NK-92 treated with Interleukin-12 subunit alpha and Interleukin-12 subunit beta, amount 100 ng/mL, for 24 hours (cell line): ENCODE data around the gene RAD51B.

ENCODE experiments used
- DNase-seq: peaks from one replicate; lab custom pipeline; 2025; lab: John Stamatoyannopoulos, UW

Gene RAD51B

DNA sequence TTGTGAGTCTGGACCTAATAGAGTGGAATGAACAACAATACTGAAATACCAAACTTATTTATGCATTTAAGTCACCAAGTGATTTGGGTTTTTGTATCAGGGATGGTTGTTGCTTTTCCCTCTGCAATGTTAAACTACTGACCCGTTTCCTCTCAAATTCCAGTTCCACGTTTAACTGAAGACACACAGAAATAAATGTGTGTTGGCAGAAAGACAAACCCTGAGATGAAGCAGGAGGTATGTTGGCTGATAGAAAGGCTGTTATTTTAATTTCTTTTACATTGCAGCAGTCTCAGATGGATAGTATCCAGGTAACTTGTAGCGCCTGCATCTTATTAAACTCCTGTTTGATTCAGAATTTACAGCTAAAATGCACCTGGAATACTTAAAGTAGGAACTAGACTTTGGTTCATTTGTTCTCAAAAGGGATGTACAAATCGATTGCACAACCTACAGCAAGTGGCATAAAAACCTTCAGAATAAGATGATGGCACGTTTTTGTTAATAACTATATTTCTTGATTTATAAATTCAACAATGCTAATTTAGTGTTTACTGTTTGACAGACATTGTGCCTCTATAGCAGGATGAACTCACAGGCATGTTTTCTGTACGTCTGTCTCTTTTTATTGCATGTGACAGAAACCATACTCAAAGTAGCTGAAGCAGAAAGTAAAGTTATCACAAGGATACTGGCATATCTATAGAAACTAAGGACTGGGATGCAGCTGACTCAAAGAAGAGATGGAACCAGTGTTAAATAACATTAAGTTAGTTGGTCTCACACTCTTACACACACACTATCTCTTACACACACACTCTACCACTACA lies 567.6 kb downstream of the RAD51B start:
- DNase-seq: no peak

DNA sequence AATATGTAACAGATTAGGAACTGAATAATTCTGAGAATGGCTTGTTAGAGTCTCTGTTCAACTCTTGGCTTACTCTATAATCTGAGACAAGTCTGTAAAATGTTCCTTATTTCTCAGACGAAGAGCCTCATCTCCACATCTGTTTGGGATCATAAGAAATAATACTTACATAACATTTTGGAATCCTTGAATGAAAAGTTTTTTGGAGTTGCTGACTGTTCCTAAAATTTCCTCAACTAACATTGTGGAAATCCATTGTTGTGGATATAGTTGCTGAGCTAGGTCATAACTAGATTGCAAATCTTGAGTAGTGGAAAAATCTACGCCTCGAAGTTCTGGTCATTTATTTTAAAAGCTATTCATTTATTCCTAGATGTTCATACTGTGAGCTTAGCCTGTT lies 570.4 kb downstream of the RAD51B start:
- DNase-seq: no peak

DNA sequence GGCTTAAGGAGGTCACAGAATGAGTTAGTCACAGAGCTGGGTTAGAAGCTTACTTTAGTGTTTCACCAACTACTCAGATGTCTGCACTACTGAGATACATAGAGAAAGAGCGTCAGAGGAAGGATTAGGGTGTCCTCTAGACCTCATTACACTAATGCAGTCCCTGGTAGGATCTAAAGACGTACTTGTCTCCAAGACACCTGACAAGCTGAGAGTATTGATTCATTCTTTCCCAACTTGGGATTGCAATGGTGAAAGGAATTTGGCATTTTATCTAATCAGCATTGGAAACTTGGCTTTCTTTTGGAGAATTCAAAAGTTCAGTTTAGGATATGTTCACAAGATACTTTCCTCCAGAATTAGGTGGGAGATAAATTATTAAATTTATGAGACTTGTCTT lies 571.2 kb downstream of the RAD51B start:
- no peak for DNase-seq

DNA sequence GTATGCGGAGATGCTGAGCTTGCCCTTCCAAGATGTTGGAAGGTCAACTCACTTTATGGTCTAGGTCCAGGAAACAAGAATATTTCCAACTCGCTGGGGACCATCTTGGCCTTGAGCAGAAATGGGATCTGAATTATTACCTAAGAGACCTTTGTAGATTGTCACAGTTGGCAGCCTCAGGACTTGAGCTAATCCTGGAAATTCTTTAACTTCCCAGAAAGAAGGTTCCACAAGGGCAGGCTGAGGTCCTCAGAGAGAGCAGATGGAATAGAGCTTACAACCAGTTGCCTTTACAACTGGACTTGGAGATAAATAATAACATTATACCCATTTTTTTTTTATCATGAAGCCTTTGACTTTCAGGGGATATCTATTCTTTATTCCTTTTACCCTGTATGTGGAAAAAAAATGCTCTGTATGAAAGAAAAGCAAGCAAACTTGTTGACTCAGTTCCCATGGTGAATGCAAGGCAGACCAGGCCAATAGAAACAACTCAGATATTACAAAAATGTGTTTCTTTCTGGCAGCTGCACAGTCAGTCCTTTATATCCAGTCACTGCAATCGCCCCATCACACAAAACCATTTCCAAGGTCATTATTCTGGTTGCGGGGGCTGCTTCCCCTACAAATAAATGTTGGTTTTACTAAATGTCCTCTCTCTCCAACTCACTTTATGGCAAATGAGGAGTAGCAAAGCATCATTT lies 571.9 kb downstream of the RAD51B start:
- DNase-seq: no peak

DNA sequence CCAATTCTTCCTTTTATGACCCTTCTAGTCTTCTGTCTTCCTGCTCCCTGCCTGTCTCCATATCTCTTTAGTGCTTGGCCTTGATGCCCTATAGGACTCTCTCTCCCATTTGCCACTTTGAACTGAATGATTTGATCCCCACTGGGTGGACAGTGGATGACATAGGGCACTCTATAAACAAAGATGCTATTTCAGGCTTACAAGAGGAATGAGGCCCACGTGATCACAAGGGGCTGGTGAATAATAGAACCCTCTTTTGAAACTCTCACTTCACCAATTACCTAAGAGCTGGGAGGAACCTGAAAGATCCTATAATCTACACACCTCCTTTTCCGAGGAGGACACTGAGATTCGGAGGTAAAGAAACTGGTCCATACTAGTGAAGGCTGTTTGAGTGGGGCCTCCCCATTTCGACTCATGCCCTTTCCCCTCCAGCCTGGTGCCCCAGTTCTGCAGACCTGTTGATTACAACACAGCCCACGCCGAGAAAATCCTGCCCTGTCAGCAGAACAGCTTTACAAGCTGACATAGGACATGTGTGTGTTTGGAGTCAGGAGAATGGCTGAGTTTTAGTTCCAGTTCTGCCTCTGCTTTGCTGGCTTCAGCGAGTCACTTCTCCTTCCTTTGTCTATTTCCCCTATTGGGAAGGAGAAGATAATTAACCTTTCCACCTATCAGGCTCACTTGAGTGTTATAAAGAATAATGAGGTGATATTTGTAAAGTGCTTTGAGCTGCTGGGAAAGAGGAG lies 573.0 kb downstream of the RAD51B start:
- no peak for DNase-seq

DNA sequence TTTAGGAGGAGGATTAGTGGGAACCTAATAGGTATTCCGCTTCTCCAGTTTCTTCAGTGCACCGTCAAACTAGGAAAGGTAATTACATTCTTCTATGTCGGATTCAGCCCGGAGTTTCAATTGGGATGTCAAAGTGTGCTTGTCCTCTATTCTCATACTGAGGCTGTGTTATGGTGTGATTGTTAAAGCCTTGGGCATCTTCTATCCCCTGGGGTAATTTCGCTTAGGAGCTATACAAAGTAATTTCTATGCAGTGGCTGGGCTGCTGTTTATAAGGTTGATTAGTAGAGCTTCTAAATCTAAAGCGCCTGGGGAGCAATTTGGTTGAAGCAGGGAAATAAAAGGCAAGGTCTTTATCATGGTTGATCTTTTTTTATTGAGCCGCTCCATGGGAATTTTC lies 573.7 kb downstream of the RAD51B start:
- DNase-seq: no peak

DNA sequence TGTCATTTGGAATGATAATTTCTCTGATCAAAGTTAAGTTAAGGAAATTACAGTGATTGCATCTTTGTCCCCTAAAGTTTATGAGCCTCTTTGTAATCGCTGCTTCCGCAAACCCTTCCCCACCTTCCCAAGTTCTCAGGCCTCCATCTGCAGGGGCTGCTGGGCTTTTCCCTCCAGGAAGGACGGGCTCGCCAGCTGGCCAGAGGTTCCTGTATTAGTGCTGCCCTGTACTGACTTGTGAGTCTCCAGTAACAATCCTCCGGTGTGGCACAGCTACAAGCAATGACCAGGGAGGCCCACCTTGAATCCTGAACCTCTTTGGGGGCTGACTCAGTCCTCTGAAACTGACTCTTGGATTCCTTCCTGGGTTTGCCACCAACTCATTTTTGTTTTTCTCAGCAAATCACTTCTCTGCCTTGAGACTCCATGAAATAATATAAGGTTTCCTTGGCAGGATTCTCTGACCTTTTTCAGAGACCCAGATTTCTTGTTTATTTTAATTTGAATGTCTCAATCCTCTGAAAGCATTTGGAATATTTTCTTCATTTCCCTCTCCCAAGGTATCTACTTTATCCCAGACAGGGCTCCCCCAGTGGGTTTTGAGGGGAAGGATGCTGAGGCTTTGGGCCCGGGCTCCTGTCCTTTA lies 574.7 kb downstream of the RAD51B start:
- no peak for DNase-seq

DNA sequence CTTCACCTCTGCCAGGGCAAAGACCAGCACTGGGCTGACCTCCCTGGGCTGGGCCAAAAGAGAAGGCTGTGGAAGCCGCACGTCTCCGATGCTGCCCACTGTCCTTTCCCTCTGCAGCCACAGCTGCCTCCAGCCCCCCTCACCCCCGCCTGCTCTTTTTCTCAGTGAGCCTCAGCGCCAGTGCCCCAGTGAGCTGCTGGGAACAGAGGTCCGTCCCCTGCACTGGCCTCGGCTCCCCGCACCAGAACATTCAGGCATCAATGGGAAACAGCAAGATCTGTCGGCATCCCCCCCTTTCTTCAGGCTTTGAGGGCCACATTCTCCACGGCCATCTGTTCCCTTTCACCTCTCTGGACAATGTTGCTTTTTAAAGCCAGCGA lies 575.2 kb downstream of the RAD51B start:
- DNase-seq: no peak

DNA sequence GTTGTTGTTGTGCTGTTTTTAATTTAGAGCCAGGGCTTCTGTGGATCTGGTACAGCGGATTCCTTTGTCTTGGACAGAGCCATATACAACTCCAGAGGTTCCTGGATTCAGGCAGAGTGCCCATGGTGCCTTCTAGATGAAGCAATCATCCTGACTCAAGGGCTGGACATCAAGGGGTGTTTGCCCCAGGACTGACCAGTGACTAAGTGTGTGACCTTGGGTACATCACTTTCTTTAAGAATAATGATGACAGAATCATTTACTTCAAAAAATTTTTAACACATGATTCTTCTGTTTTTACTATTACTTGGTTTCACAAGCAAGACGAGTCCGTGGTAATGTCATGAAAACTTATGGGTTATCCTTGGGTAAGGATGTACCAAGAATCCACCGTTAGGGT lies 576.0 kb downstream of the RAD51B start:
- DNase-seq: no peak

DNA sequence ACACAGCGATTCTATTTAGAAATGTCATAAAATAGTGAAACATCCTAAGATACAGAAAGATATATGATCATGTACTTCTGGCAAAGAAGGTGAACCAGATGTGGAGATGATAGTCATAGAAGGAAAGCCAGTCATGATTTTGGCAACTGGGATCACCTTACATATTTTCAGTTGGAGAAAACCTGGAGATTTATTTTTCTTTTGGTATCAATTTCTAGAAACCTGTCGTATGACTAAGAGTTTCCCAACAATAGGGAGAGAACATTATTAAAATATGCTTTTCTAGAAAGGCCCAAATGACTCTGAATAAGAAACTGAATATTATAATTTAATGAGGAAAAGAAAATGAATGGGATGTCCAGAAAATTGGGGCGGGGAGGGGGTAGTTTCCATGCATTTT lies 576.9 kb downstream of the RAD51B start:
- no peak for DNase-seq

DNA sequence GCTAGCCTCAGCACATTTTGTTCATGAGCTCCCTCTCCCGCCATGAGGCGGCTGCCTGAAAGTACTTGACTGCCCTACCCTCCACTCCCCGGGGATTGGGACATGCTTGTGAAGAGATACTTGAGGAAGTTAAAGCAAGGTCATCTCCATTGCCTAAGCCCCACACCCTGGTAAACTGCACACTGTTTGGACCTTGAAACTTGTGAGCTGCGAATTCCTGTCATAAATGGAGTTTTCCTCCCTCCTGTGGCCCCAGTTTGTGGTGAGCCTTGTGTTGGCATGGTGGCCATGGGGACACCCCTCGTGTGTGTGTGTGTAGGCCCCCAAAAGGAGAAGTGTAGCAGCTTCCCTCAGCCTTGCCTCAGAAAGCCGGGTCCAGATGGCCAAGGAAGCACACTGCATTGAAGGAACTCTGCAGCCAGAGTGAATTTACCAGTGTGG lies 577.8 kb downstream of the RAD51B start:
- no peak for DNase-seq

DNA sequence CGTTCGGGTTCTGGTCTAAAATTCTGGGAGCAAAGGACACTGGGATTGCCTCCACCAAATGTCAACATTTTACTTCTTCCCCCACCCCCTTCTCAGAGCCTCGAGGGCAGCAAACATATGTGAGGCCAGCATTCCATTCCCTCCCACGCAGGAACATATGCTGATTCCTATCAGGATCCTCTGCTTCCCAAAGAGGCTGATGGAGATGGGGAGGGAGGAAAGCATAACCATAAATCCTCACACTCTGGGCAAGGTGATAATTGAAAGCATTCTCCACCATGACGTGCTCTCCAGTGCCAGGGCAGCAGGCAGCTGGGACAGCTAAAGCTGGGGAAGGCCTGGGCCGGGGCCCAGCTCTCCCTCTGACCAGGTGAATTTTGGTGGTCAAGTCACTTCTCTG lies 578.2 kb downstream of the RAD51B start:
- DNase-seq: no peak

DNA sequence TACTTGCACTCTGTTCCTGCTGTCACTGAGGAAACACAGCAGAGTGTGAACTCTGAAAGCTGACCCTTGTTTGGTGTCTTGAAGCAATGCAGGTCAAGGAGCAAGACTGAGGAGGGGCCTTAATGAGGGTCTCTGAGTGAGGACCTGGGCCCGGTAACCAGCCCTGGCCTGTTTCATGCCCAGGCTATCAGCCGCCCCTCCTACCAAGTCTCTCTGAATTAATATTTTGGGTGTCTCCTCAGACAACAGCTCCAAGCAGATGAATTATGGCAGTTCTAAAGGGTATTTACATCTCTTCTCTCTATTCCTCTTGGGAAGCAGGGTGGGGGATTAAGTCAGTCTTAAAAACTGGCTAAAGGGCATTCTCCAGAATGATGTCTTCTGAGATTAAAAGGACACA lies 578.8 kb downstream of the RAD51B start:
- DNase-seq: no peak

DNA sequence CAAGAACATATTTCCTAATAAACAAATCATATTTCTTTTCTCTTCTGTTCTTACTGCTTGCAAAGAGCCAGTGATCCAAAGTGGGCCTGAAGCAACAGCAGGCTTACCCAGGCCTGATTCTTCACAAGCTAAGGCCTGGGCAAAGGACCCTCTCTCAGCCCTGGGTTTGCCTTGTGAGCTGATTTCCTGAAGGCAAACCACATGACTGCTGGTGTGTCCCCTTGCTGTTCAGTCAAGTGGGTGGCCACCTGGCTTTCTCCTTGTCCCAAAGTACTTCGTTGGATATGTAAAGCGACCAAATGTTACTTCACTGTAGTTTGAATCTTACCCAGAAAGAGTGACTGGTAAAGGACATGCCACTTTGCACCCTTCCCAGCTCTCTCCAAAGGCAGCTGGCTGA lies 580.4 kb downstream of the RAD51B start:
- DNase-seq: no peak

DNA sequence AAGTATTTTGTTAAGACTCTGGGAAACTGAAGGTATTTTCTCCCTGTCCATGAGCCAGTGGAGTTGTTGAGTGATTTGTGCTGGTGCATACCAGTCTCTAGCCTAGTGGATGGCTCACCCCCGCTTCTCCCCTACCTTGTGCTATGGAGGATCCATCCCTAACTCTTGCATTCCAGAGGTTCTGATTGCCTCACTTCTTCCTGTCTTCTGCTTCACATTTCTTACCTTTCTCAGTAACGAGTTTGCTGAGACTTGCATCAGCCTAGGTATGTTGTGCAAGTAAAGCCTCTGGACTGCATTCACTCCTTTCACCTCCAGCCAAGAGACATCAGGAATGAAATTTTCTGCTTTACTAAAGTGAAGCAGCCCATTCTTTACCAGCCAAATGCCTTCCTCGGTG lies 581.7 kb downstream of the RAD51B start:
- no peak for DNase-seq

DNA sequence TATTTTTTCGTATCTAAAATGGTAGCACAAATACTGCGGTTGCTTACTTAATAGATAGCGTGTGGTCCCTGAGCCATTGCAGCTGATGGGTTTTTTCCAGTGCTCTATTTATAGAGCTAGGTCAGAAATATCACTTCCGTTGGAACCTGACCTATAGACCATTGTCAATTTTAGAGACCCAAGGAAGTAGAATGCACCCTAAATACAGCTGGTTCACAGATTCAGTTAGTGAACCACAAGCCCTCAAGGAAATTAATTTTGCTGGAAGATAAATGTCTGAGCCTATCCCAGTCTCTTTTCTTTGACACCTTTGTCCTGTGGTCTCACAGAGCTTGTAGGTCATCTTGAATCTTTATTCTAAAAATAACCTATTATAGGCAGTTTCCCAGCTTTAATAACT lies 582.3 kb downstream of the RAD51B start:
- DNase-seq: no peak

DNA sequence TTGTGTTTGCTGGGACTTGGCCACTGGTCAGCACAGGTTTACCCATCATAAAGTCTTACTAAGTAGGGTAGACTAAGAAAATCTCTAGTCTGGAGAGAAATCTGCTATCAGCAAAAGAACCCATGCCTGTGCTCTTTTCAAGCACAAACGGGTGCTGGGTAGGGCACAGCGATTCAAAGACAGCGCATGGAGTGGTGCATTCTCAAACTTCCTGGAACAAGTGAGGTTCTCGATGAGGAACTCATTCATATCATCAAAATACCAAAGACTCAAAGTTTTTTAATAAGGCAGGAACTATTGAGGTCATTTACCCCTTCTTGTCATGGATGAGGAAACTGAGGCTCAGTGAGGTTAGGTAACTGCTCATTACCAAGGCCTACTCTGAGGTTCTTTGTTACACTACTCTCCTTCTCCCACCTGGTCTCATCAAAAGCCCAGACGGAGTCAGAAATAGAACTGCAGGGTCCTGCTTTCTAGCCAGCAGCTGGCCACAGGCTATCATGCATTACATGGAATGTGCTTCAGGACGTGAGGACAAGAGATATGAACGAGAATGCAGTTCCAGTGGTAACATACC lies 583.0 kb downstream of the RAD51B start:
- DNase-seq: no peak

DNA sequence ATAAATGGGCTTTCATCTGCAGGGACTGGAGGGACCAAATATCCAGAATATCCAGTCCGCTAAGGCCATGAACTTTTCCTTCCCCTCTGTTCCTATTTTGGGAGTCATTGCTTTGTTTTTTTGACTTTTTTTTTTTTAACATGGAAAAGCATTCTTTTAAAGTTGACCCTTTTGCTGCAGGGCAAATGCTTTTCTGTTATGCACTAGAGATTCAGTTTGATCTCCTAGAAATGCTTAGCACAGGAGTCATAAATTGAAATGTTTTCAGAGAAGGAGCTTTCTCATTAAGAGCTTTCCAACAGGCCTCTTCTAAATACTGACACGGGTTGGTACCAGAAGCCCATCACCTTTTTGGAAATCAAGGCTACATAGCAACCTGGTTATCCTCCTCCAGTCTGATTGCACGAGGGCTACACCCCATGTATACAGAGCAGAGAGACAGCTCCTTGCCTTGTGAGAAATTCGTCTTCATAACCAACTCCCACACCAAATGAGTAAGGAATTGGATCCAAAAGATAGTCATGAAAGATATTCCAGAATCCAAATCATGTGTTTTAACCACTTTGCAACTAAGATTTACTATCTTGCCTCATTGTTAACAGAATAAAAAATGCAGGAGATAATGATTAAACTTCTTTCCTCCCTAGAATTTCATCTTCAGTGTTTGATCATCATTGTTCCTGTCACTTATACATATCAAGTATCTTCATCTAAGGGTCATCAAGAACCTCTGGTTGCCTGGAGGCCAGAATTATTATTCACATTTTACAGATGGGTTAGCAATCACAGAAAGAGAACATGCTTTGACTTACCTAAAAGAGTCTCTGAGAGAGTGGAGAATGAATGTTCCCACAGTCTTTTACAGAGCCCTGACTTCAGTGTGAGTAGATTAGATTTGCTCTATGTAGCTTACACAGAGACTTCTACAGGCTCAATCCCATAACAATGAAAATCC lies 583.9 kb downstream of the RAD51B start:
- DNase-seq: no peak

DNA sequence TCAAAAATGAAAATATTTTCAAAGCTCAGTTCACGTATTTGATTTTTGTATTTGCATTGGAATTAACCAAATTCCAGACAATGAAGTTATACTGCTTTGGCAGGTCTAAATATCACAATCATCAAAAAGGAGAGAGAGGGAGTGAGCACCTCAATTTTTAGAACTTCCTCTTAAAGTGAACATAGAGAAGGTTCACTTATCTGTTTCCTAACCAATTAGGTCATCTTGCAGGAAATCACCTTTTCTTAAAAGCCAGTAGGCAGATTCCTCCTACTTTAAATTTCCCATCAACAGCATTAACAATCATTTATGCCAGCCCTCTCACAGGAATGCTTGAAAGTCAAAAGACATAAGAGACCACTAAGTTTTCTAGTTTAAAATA lies 584.6 kb downstream of the RAD51B start:
- no peak for DNase-seq

DNA sequence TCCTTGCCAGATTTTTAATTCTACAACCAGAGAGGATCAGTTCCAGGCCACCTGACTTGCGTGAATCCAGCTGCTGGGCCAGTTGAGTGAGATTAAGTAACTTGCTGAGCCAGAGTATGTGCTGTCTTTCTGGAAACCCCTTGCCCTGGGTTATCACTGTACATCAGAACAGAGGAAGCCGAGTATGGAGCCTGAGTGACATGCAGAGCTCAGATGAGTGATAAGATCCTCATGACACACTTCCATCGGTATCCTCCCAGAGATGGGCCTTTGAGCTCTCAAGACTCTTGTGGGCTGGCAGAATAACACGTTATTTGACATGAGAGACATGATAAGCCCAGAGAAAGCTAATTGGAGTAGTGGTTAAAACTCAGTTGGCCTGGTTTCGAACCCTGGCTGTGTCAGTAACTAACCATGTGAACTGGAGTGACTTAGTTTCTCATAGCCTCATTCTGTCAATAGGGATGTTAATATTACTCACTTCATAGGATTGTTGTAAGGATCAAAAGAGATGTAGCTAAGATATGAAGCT lies 585.1 kb downstream of the RAD51B start:
- no peak for DNase-seq

DNA sequence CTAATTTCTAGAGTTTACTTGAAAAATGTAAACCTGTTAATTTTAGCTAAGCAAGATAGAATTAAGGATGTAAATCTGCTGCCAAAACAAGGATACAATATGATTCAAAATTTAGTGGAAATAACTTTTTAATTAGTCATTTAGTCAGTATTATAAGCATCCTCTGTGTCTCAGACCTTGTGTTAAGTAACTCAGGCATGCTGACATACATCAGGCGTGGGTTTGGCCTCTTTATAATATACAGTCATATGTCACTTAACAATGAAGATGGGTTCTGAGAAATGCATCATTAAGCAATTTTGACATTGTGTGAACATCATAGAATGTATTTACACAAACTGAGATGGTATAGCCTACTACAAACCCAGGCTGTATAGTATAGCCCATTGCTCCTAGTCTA lies 586.4 kb downstream of the RAD51B start:
- no peak for DNase-seq
